GM12878 (cell line): ENCODE results near the gene DCST1. TPM values are rescaled to one million over a fixed set of nuclear protein-coding genes. Genes with fewer than 3 reads are reported as not detected.

Source experiments
- BCL11A ChIP-seq: IDR thresholded peaks from 2 replicates; pipeline ENCODE4 v1.6.1; 2011; ENCODE audit warnings: low read depth, low read length
- BMI1 ChIP-seq: fragments of 450-650 bp; IDR thresholded peaks from 2 replicates; pipeline ENCODE4 v1.6.1; 2016; ENCODE audit warnings: mild to moderate bottlenecking, moderate library complexity, borderline replicate concordance
- CHD2 ChIP-seq: IDR thresholded peaks from 2 replicates; pipeline ENCODE4 v1.6.1; 2011; ENCODE audit warnings: low read depth, low read length, improper control_type of control experiment, borderline replicate concordance
- EGR1 ChIP-seq, 2 experiments: IDR thresholded peaks; 1 replicate in 1 of 2; 2 replicates in 1 of 2; pipeline ENCODE4 v1.6.1; 2011 to 2012; ENCODE audit warnings: low read depth in 2 of 2, low read length in 2 of 2, borderline replicate concordance in 1 of 2, mild to moderate bottlenecking in 1 of 2, moderate library complexity in 1 of 2
- ESRRA ChIP-seq: IDR thresholded peaks from 2 replicates; pipeline ENCODE4 v1.6.1; 2012; ENCODE audit warnings: mild to moderate bottlenecking, low read length, improper control_type of control experiment
- FOXK2 ChIP-seq: fragments of 450-650 bp; IDR thresholded peaks from 2 replicates; pipeline ENCODE4 v1.6.1; 2017; ENCODE audit warnings: mild to moderate bottlenecking, moderate library complexity
- JUND ChIP-seq: IDR thresholded peaks from 2 replicates; pipeline ENCODE4 v1.6.1; 2012; ENCODE audit warnings: low read depth, mild to moderate bottlenecking, low read length, improper control_type of control experiment, moderate library complexity
- LARP7 ChIP-seq: fragments of 450-650 bp; IDR thresholded peaks from 2 replicates; pipeline ENCODE4 v1.6.1; 2017; ENCODE audit warnings: mild to moderate bottlenecking
- MXI1 ChIP-seq: fragments of 150-350 bp; IDR thresholded peaks from 2 replicates; pipeline ENCODE4 v1.6.1; 2011; ENCODE audit warnings: low read depth, mild to moderate bottlenecking, inconsistent platforms, low read length, improper control_type of control experiment
- NR2C1 ChIP-seq: fragments of 450-650 bp; IDR thresholded peaks from 2 replicates; pipeline ENCODE4 v1.6.1; 2017; ENCODE audit warnings: antibody characterized with exemption, mild to moderate bottlenecking, moderate library complexity
- PBX3 ChIP-seq: IDR thresholded peaks from 2 replicates; pipeline ENCODE4 v1.6.1; 2011; ENCODE audit warnings: mild to moderate bottlenecking, low read depth, low read length, moderate library complexity; ENCODE audit not compliant: insufficient replicate concordance
- POLR2AphosphoS2 ChIP-seq: IDR thresholded peaks from 2 replicates; pipeline ENCODE4 v1.6.1; 2011; ENCODE audit warnings: low read depth, mild to moderate bottlenecking, low read length, improper control_type of control experiment, moderate library complexity
- RAD21 ChIP-seq: IDR thresholded peaks from 2 replicates; pipeline ENCODE4 v1.6.1; 2011; ENCODE audit warnings: mild to moderate bottlenecking, low read depth, low read length, moderate library complexity; ENCODE audit not compliant: insufficient read depth
- RBBP5 ChIP-seq: fragments of 200-600 bp; sonication (generic); conservative IDR thresholded peaks from 2 replicates; pipeline ENCODE4 v1.6.1; 2016
- SUZ12 ChIP-seq: fragments of 200-600 bp; sonication (generic); IDR thresholded peaks from one replicate; pipeline ENCODE4 v1.6.1; 2018; ENCODE audit warnings: antibody characterized with exemption, mild to moderate bottlenecking; ENCODE audit not compliant: unreplicated experiment
- polyA plus RNA-seq, 11 experiments: library from polyadenylated mRNA; depleted of rRNA in 4 of 11; unstranded in 6 of 11; stranded (reverse) in 5 of 11; fragments of >200 nt; fragmentation: Nextera tagmentation in 4 of 11; fragmentation: Illumina TruSeq in 1 of 11; extraction: Ambion mirVana in 4 of 11; extraction: Trizol in 1 of 11; gene quantifications; 1 replicate in 1 of 11; 2 replicates in 10 of 11; pipeline versions ENCODE4 v1.2.1 to v1.2.3, GENCODE V29; 2011 to 2016; ENCODE audit warnings: inconsistent platforms in 2 of 11, missing spikeins in 2 of 11, low read depth in 1 of 11
- total RNA-seq, 4 experiments: library from RNA; depleted of rRNA in 3 of 4; stranded (reverse); fragments of >200 nt in 3 of 4; fragmentation: Illumina TruSeq in 1 of 4; extraction: Trizol in 1 of 4; gene quantifications; 2 replicates each; pipeline versions ENCODE4 v1.2.1 to v1.2.3, GENCODE V29; 2013 to 2021
- TF ChIP-seq, protein P1 (sequence below): IDR thresholded peaks from 2 replicates; pipeline ENCODE4 v1.6.1; 2012; ENCODE audit warnings: improper control_type of control experiment, low read depth, low read length; ENCODE audit not compliant: insufficient replicate concordance
- TF ChIP-seq, protein P2 (sequence below): fragments of 450-650 bp; formaldehyde crosslinking; IDR thresholded peaks from 2 replicates; pipeline ENCODE4 v1.4.0; 2022; ENCODE audit warnings: mild to moderate bottlenecking, moderate library complexity
- TF ChIP-seq, protein P3 (sequence below): fragments of 150-350 bp; IDR thresholded peaks from 2 replicates; pipeline ENCODE4 v1.6.1; 2014; ENCODE audit warnings: mild to moderate bottlenecking, low read depth, low read length

DCST1 gene
- total and polyA plus RNA-seq, 10 of the 15 experiments (the other 5 are each of a cell fraction or from before 2014, with no cell fraction given): not detected

GRCh38 chr1:155050560-155051341, 17.1 kb downstream of the DCST1 start, which contains the start of gene ADAM15 (continued):
- TF ChIP-seq, protein P1, sequence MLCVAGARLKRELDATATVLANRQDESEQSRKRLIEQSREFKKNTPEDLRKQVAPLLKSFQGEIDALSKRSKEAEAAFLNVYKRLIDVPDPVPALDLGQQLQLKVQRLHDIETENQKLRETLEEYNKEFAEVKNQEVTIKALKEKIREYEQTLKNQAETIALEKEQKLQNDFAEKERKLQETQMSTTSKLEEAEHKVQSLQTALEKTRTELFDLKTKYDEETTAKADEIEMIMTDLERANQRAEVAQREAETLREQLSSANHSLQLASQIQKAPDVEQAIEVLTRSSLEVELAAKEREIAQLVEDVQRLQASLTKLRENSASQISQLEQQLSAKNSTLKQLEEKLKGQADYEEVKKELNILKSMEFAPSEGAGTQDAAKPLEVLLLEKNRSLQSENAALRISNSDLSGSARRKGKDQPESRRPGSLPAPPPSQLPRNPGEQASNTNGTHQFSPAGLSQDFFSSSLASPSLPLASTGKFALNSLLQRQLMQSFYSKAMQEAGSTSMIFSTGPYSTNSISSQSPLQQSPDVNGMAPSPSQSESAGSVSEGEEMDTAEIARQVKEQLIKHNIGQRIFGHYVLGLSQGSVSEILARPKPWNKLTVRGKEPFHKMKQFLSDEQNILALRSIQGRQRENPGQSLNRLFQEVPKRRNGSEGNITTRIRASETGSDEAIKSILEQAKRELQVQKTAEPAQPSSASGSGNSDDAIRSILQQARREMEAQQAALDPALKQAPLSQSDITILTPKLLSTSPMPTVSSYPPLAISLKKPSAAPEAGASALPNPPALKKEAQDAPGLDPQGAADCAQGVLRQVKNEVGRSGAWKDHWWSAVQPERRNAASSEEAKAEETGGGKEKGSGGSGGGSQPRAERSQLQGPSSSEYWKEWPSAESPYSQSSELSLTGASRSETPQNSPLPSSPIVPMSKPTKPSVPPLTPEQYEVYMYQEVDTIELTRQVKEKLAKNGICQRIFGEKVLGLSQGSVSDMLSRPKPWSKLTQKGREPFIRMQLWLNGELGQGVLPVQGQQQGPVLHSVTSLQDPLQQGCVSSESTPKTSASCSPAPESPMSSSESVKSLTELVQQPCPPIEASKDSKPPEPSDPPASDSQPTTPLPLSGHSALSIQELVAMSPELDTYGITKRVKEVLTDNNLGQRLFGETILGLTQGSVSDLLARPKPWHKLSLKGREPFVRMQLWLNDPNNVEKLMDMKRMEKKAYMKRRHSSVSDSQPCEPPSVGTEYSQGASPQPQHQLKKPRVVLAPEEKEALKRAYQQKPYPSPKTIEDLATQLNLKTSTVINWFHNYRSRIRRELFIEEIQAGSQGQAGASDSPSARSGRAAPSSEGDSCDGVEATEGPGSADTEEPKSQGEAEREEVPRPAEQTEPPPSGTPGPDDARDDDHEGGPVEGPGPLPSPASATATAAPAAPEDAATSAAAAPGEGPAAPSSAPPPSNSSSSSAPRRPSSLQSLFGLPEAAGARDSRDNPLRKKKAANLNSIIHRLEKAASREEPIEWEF: no peak
- TF ChIP-seq NR2C1 (no peak), BCL11A (no peak), MXI1 (peak; percentile 12; the same call in 1 of the 2 replicates), EGR1 (IDR thresholded peaks at IDR 0.05; ENCODE audit: borderline replicate concordance in 1 of 2, low read depth in 2 of 2, low read length in 2 of 2) (peak in 1 of 2 experiments; percentile 63; a peak in 2 of 3 replicates), PBX3 (no peak), BMI1 (no peak), JUND (no peak), RBBP5 (no peak), SUZ12 (no peak), CHD2 (0 out of 2 replicates have a peak, but pooled peaks have one; percentile 7), LARP7 (peak; percentile 95), FOXK2 (no peak), ESRRA (no peak), POLR2AphosphoS2 (no peak), RAD21 (peak; percentile 35; the same call in 1 of the 2 replicates)
- TF ChIP-seq, protein P2, sequence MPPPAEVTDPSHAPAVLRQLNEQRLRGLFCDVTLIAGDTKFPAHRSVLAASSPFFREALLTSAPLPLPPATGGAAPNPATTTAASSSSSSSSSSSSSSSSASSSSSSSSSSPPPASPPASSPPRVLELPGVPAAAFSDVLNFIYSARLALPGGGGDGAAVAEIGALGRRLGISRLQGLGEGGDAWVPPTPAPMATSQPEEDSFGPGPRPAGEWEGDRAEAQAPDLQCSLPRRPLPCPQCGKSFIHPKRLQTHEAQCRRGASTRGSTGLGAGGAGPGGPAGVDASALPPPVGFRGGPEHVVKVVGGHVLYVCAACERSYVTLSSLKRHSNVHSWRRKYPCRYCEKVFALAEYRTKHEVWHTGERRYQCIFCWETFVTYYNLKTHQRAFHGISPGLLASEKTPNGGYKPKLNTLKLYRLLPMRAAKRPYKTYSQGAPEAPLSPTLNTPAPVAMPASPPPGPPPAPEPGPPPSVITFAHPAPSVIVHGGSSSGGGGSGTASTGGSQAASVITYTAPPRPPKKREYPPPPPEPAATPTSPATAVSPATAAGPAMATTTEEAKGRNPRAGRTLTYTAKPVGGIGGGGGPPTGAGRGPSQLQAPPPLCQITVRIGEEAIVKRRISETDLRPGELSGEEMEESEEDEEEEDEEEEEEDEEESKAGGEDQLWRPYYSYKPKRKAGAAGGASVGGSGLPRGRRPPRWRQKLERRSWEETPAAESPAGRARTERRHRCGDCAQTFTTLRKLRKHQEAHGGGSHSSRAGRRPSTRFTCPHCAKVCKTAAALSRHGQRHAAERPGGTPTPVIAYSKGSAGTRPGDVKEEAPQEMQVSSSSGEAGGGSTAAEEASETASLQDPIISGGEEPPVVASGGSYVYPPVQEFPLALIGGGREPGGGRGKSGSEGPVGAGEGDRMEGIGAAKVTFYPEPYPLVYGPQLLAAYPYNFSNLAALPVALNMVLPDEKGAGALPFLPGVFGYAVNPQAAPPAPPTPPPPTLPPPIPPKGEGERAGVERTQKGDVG: no peak
- TF ChIP-seq, protein P3, sequence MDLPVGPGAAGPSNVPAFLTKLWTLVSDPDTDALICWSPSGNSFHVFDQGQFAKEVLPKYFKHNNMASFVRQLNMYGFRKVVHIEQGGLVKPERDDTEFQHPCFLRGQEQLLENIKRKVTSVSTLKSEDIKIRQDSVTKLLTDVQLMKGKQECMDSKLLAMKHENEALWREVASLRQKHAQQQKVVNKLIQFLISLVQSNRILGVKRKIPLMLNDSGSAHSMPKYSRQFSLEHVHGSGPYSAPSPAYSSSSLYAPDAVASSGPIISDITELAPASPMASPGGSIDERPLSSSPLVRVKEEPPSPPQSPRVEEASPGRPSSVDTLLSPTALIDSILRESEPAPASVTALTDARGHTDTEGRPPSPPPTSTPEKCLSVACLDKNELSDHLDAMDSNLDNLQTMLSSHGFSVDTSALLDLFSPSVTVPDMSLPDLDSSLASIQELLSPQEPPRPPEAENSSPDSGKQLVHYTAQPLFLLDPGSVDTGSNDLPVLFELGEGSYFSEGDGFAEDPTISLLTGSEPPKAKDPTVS: no peak
